Kidney epithelial cell (primary cell): ENCODE results near the gene PCNT. TPM values are rescaled to one million over a fixed set of nuclear protein-coding genes. Genes with fewer than 3 reads are reported as not detected.

Experiments used
- DNase-seq: peaks from one replicate; pipeline ENCODE4 v3.0.0-alpha.2; 2010; ENCODE audit warnings: low read depth
- H3K27me3 ChIP-seq: 2 replicates; pipeline ENCODE4 v1.6.0; 2011; ENCODE audit warnings: low read length; ENCODE audit not compliant: control insufficient read depth, insufficient read depth
- H3K36me3 ChIP-seq: 2 replicates; pipeline ENCODE4 v1.5.1; 2011; ENCODE audit warnings: low read length; ENCODE audit not compliant: control insufficient read depth, insufficient read depth
- H3K4me3 ChIP-seq: 2 replicates; pipeline ENCODE4 v1.5.1; 2011; ENCODE audit warnings: low read depth, mild to moderate bottlenecking, control low read depth, low read length
- total RNA-seq: library from RNA; depleted of rRNA; stranded (reverse); fragments of >200 nt; gene quantifications from 2 replicates; pipeline ENCODE4 v1.2.3, GENCODE V29; 2015
- TF ChIP-seq, protein P1 (sequence below): IDR thresholded peaks from 2 replicates; pipeline ENCODE4 v1.5.1; 2011; ENCODE audit warnings: mild to moderate bottlenecking, moderate library complexity, low read length, control low read depth, inconsistent platforms; ENCODE audit not compliant: insufficient read depth, poor library complexity, severe bottlenecking

PCNT gene
- total RNA-seq, 1 donor from 2014 or later = 22.2 TPM

- TF ChIP-seq, protein P1, sequence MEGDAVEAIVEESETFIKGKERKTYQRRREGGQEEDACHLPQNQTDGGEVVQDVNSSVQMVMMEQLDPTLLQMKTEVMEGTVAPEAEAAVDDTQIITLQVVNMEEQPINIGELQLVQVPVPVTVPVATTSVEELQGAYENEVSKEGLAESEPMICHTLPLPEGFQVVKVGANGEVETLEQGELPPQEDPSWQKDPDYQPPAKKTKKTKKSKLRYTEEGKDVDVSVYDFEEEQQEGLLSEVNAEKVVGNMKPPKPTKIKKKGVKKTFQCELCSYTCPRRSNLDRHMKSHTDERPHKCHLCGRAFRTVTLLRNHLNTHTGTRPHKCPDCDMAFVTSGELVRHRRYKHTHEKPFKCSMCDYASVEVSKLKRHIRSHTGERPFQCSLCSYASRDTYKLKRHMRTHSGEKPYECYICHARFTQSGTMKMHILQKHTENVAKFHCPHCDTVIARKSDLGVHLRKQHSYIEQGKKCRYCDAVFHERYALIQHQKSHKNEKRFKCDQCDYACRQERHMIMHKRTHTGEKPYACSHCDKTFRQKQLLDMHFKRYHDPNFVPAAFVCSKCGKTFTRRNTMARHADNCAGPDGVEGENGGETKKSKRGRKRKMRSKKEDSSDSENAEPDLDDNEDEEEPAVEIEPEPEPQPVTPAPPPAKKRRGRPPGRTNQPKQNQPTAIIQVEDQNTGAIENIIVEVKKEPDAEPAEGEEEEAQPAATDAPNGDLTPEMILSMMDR = no peak
- no peaks in the 10 kb centered on the region for H3K27me3 ChIP-seq
- no peak overlapping the region for H3K4me3 ChIP-seq
- H3K36me3 ChIP-seq = no peaks in the 10 kb centered on the region
- no peak for DNase-seq
Measured at GRCh38 chr21:46311568-46311967, 12.4 kb upstream of the PCNT start.

GRCh38 chr21:46312949-46313348, 11.0 kb upstream of the PCNT start:
- Histone ChIP-seq H3K27me3 (no peaks in the 10 kb centered on the region), H3K4me3 (no peak overlapping the region), H3K36me3 (no peaks in the 10 kb centered on the region)
- TF ChIP-seq, protein P1 = no peak
- no peak for DNase-seq

- DNase-seq = no peak
- H3K36me3 ChIP-seq = no peaks in the 10 kb centered on the region
- H3K4me3 ChIP-seq = no peak overlapping the region
- TF ChIP-seq, protein P1 = no peak
- no peaks in the 10 kb centered on the region for H3K27me3 ChIP-seq
Measured at GRCh38 chr21:46314441-46315020, 9.4 kb upstream of the PCNT start.

GRCh38 chr21:46316708-46317324, 7.1 kb upstream of the PCNT start:
- no peak for DNase-seq
- TF ChIP-seq, protein P1 = no peak
- Histone ChIP-seq H3K27me3 (no peaks in the 10 kb centered on the region), H3K36me3 (no peaks in the 10 kb centered on the region), H3K4me3 (no peak overlapping the region)

DNA sequence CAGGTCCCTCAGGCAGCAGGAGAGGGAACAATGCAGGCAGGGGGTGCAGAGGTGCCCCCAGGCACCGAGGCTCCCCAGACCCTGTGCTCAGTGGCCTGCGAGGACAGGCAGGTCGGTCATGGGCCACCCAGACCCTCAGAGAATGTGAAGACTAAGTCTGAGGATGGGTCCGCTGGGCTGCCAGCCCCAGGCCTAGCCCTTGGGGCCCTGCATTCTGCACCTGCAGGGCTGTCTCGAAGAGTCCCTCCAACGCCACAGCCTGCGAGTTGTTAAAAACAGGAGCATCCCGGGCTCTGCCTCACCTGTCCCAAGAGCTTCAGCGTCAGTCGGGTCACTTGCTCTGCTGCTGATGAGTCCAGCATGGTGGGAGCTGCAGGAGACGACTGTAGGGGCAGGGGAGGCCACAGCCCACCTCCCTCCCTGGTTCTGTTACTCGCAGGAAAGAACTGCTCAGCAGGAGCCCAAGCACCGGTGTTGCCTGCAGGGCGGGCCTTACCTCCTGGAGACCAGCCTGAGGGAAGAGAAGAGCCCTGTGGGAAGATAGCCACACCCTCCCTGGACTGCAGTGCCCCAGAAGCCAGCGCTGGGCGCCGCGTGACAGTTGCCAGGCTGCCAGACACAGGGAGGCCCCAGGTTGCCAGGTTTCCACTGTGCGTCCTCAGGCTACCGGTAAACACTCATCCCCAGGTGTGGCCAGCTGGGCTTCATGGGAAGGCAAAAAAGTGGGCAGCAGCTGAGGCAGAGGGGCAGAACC, 6.1 kb upstream of the PCNT start:
- Histone ChIP-seq H3K36me3 (no peaks in the 10 kb centered on the region), H3K4me3 (no peak overlapping the region), H3K27me3 (no peaks in the 10 kb centered on the region)
- no peak for DNase-seq
- TF ChIP-seq, protein P1 = no peak

GRCh38 chr21:46318464-46318845, 5.5 kb upstream of the PCNT start:
- no peak for DNase-seq

More at GRCh38 chr21:46318464-46318845, 5.5 kb upstream of the PCNT start:
- Histone ChIP-seq H3K4me3 (no peak overlapping the region), H3K36me3 (no peaks in the 10 kb centered on the region), H3K27me3 (no peaks in the 10 kb centered on the region)
- TF ChIP-seq, protein P1 = no peak
